ENCODE measurements around the gene SLC35A1. TPM values are rescaled to one million over a fixed set of nuclear protein-coding genes. Genes with fewer than 3 reads are reported as not detected.

SLC35A1 gene
- total and polyA plus RNA-seq, 4 donors: 34.7 to 49.5 (median 46.5) TPM

DNA sequence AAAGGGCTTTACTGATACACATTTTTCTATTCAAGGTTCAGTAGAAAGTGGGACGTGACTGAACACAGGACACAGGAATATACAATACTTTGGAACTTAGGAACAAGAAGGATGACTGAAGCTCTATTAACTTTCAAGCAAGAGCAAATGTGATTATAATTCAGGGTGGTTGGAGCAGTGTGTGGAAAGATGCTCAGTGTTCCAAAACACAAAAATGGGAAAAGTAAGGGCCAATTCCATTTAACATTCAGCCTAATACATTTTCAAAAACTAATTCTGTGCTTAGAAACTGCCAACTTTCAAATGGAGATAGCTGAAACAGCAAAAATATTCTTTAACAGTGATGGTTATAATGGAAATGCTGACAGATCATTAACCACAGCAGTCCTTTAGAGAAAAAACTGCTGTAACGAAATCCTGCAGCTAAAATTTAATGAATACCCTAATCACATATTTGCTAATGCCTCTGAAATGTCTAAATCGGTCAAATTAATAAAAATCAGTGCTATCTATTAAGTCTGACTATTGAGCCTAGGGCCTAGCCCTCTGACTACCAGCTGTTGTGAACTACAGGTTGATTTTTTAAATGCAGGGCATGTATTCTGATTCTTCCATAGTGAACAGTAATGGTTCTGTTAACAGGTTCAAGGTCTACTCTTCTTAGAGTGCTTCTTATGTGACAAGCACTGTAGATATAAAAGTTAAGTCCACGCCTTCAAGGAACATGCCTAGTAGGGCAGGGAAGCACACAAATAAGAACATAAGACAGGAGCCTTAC, 71.1 kb downstream of the SLC35A1 start:
- Histone ChIP-seq H3K9me3 (ENCODE audit: control insufficient read depth, insufficient read depth, low read length) (no peaks in the 10 kb centered on the region), H3K4me3 (ENCODE audit: low read depth, low read length) (no peak overlapping the region), H3K36me3 (ENCODE audit: control insufficient read depth, insufficient read depth, low read length) (peaks cover 13% of the 10 kb centered on the region), H3K4me1 (ENCODE audit: control insufficient read depth, insufficient read depth, low read length) (no peaks in the 10 kb centered on the region), H3K27me3 (ENCODE audit: control insufficient read depth, insufficient read depth, low read length) (no peaks in the 10 kb centered on the region), H3K27ac (ENCODE audit: low read depth, low read length) (no peak overlapping the region)
- peak in 1 of 6 donors; percentile 63 for DNase-seq (ENCODE audit: low read depth in 4 of 6, low spot score in 6 of 6)
- WGBS (ENCODE audit: insufficient coverage): no CpG with 5 or more reads among the region's 4 CpGs

DNA sequence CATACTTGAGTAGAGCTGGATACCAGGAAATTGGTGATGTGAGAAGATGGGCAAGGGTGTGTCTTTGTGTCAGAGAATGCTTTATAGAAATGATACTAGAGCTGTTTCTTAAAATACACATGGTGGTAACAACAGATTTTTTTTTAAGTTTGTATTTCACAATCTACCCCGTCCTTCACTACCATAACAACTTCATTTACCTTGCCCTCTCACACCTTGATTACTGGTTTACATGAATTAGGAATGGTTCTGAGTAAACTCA, 71.6 kb downstream of the SLC35A1 start:
- Histone ChIP-seq H3K4me3 (ENCODE audit: low read depth, low read length) (no peak overlapping the region), H3K27ac (ENCODE audit: low read depth, low read length) (no peak overlapping the region), H3K27me3 (ENCODE audit: control insufficient read depth, insufficient read depth, low read length) (no peaks in the 10 kb centered on the region), H3K36me3 (ENCODE audit: control insufficient read depth, insufficient read depth, low read length) (peaks cover 17% of the 10 kb centered on the region), H3K4me1 (ENCODE audit: control insufficient read depth, insufficient read depth, low read length) (no peaks in the 10 kb centered on the region), H3K9me3 (ENCODE audit: control insufficient read depth, insufficient read depth, low read length) (no peaks in the 10 kb centered on the region)
- no peak for DNase-seq (ENCODE audit: low read depth in 4 of 6, low spot score in 6 of 6)
- no CpG with 5 or more reads among the region's 1 CpG for WGBS (ENCODE audit: insufficient coverage)

DNA sequence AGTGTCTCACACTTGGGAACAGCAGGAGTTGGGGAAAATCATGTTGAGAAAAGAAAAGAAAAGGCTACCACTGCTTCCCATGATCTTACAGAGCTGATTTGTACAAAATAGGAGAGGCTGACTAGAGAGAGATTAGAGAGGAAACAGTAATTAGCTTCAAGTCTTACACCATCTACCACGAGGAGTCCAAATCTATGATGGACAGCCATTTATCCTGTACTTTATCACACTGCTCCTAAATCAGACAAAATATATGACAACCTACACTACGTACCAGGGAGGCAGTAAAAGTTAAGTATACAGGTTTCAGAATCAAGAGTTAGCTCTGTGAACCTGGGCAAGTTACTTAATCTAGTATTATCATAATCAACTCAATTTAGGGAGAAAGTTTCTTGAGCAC, 79.0 kb downstream of the SLC35A1 start:
- H3K27ac ChIP-seq (ENCODE audit: low read depth, low read length): no peak overlapping the region
- no peaks in the 10 kb centered on the region for H3K9me3 ChIP-seq (ENCODE audit: control insufficient read depth, insufficient read depth, low read length)
- no peaks in the 10 kb centered on the region for H3K4me1 ChIP-seq (ENCODE audit: control insufficient read depth, insufficient read depth, low read length)
- H3K36me3 ChIP-seq (ENCODE audit: control insufficient read depth, insufficient read depth, low read length): peaks cover 11% of the 10 kb centered on the region
- no CpG with 5 or more reads among the region's 2 CpGs for WGBS (ENCODE audit: insufficient coverage)
- DNase-seq (ENCODE audit: low read depth in 4 of 6, low spot score in 6 of 6): peak in 1 of 6 donors; percentile 19
- no peak overlapping the region for H3K4me3 ChIP-seq (ENCODE audit: low read depth, low read length)
- no peaks in the 10 kb centered on the region for H3K27me3 ChIP-seq (ENCODE audit: control insufficient read depth, insufficient read depth, low read length)

DNA sequence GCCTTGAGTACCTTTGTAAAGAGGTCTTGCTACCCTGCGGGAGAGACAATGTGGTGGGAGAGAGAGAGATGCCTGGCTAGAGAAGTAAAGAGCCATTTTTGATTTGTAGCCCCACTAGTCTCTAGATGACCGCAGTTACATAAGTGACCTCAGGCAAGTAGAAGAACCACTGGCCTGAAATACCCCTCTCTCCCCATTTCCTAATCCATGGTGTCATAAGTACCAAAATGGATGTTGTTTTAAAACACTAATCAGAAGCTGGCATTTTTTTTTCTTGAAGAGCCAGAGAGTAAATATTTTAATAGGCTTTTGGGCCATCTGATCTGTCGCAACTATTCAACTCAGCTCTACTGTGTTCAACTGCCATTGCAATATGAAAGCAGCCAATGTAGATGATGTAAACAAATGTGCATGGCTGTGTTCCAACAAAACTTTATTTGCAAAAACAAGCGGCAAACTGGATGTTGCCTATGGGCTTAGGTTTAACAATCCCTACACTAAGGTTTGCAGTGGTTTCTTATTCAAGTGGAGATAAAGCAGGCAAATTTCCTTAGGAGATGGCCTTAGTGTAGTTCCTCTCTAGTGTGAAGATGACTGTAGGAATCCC, 80.5 kb downstream of the SLC35A1 start:
- Histone ChIP-seq H3K27me3 (ENCODE audit: control insufficient read depth, insufficient read depth, low read length) (no peaks in the 10 kb centered on the region), H3K4me3 (ENCODE audit: low read depth, low read length) (no peak overlapping the region), H3K36me3 (ENCODE audit: control insufficient read depth, insufficient read depth, low read length) (peaks cover 8% of the 10 kb centered on the region), H3K9me3 (ENCODE audit: control insufficient read depth, insufficient read depth, low read length) (no peaks in the 10 kb centered on the region), H3K27ac (ENCODE audit: low read depth, low read length) (no peak overlapping the region), H3K4me1 (ENCODE audit: control insufficient read depth, insufficient read depth, low read length) (no peaks in the 10 kb centered on the region)
- DNase-seq (ENCODE audit: low read depth in 4 of 6, low spot score in 6 of 6): no peak
- WGBS (ENCODE audit: insufficient coverage): 100% methylated on average over 1 of the region's 4 CpGs

DNA sequence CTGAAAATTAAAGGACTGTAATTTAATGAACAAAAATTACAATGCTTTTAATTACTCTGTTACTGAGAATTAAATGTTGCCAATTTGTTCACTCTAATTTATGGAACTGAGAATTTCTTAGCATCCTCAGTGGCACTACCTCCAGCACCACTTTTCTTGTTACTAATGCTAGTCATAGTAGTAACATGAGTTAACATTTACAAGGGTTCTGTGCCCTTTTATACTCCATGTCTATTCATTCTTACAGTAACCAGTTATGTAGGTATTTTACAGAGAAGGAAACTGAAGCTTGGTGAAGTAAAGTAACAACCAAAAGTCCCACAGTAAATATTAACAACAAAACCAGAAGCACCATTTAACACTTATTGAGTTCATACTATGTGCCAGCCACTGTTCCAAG, 82.7 kb downstream of the SLC35A1 start:
- no peak for DNase-seq (ENCODE audit: low read depth in 4 of 6, low spot score in 6 of 6)
- H3K9me3 ChIP-seq (ENCODE audit: control insufficient read depth, insufficient read depth, low read length): no peaks in the 10 kb centered on the region
- H3K4me1 ChIP-seq (ENCODE audit: control insufficient read depth, insufficient read depth, low read length): no peaks in the 10 kb centered on the region
- peaks cover 4% of the 10 kb centered on the region for H3K36me3 ChIP-seq (ENCODE audit: control insufficient read depth, insufficient read depth, low read length)
- H3K27ac ChIP-seq (ENCODE audit: low read depth, low read length): no peak overlapping the region
- H3K27me3 ChIP-seq (ENCODE audit: control insufficient read depth, insufficient read depth, low read length): no peaks in the 10 kb centered on the region
- H3K4me3 ChIP-seq (ENCODE audit: low read depth, low read length): no peak overlapping the region

DNA sequence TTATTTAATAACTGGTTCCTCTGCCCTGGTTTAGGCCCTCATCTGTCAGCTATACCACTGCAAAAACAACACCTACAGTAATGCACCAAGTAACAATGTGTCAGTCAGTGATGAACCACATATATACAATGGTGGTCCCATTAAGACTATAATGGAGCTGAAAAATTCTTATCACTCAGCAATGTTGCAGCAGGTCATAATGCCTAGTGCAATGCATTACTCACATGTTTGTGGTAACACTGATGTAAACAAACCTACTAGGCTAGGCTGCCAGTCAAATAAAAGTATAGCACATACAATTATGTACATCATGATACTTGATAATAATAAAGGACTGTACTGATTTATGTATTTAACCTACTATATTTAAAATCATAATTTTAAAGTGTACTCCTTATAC, 85.7 kb downstream of the SLC35A1 start:
- no peak overlapping the region for H3K4me3 ChIP-seq (ENCODE audit: low read depth, low read length)
- no peak overlapping the region for H3K27ac ChIP-seq (ENCODE audit: low read depth, low read length)
- H3K4me1 ChIP-seq (ENCODE audit: control insufficient read depth, insufficient read depth, low read length): no peaks in the 10 kb centered on the region
- no peak for DNase-seq (ENCODE audit: low read depth in 4 of 6, low spot score in 6 of 6)
- peaks cover 13% of the 10 kb centered on the region for H3K36me3 ChIP-seq (ENCODE audit: control insufficient read depth, insufficient read depth, low read length)
- no peaks in the 10 kb centered on the region for H3K27me3 ChIP-seq (ENCODE audit: control insufficient read depth, insufficient read depth, low read length)
- H3K9me3 ChIP-seq (ENCODE audit: control insufficient read depth, insufficient read depth, low read length): no peaks in the 10 kb centered on the region

DNA sequence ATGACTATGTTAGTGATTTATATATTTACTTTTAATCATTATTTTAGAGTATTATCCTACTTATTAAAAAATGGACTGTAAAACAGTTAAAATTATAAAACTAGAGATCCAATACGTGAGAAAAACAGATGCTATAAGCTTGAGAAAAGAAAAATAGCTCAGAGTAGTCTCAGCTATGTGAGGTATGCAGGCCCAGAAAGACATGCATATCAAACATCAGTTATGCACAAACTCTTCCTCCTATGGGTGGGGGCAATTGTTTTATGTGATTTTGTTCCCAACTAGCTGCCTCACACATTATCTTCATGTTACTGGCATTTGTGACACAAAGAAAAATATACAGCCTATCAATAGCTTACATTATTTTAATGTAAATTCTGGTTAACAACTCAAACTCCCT, 88.2 kb downstream of the SLC35A1 start:
- no peaks in the 10 kb centered on the region for H3K9me3 ChIP-seq (ENCODE audit: control insufficient read depth, insufficient read depth, low read length)
- peaks cover 11% of the 10 kb centered on the region for H3K36me3 ChIP-seq (ENCODE audit: control insufficient read depth, insufficient read depth, low read length)
- no peak overlapping the region for H3K4me3 ChIP-seq (ENCODE audit: low read depth, low read length)
- no peak overlapping the region for H3K27ac ChIP-seq (ENCODE audit: low read depth, low read length)
- no peak for DNase-seq (ENCODE audit: low read depth in 4 of 6, low spot score in 6 of 6)
- no peaks in the 10 kb centered on the region for H3K4me1 ChIP-seq (ENCODE audit: control insufficient read depth, insufficient read depth, low read length)
- H3K27me3 ChIP-seq (ENCODE audit: control insufficient read depth, insufficient read depth, low read length): no peaks in the 10 kb centered on the region
- no CpG with 5 or more reads among the region's 1 CpG for WGBS (ENCODE audit: insufficient coverage)

Small RNAs within 50 kb of the gene (small RNA-seq; reads per million reads assigned to genes)
- gene AL049697.2 (ENCODE audit: low replicate concordance) (not detected), gene RNU6-444P (ENCODE audit: low replicate concordance) (not detected)

Other genes starting within 250 kb of the SLC35A1 start
- gene SMIM8, start 150.4 kb upstream of the SLC35A1 start, total RNA-seq: 10 to 100 TPM; 16.8 to 31.9 TPM
- gene SMIM8, start 150.4 kb upstream of the SLC35A1 start, polyA plus RNA-seq (ENCODE audit: insufficient read length in 2 of 2): 10 to 100 TPM; 27.0 to 31.5 TPM
- gene GJB7, start 143.7 kb upstream of the SLC35A1 start, total RNA-seq: under 1 TPM in 1 of 2 donors, not detected in 1; 0.39 TPM
- under 1 TPM; 0.14 to 0.20 TPM for gene GJB7, start 143.7 kb upstream of the SLC35A1 start, polyA plus RNA-seq (ENCODE audit: insufficient read length in 2 of 2)
- 1 to 10 TPM; 6.5 to 8.6 TPM for gene C6orf163, start 128.2 kb upstream of the SLC35A1 start, total RNA-seq
- gene C6orf163, start 128.2 kb upstream of the SLC35A1 start, polyA plus RNA-seq (ENCODE audit: insufficient read length in 2 of 2): 1 to 10 TPM; 2.1 to 2.8 TPM
- 10 to 100 TPM in 1 of 2 donors, 1 to 10 TPM in 1; 5.3 to 11.5 TPM for gene CFAP206, start 65.0 kb upstream of the SLC35A1 start, total RNA-seq
- gene CFAP206, start 65.0 kb upstream of the SLC35A1 start, polyA plus RNA-seq (ENCODE audit: insufficient read length in 2 of 2): 1 to 10 TPM; 4.4 to 6.9 TPM
- 10 to 100 TPM; 43.1 to 56.9 TPM for gene RARS2, start 117.0 kb downstream of the SLC35A1 start, total RNA-seq
- gene RARS2, start 117.0 kb downstream of the SLC35A1 start, polyA plus RNA-seq (ENCODE audit: insufficient read length in 2 of 2): 10 to 100 TPM; 53.5 to 54.5 TPM
- 10 to 100 TPM; 43.7 to 56.3 TPM for gene ORC3, start 117.2 kb downstream of the SLC35A1 start, total RNA-seq
- gene ORC3, start 117.2 kb downstream of the SLC35A1 start, polyA plus RNA-seq (ENCODE audit: insufficient read length in 2 of 2): 10 to 100 TPM; 35.8 to 40.0 TPM
- gene AKIRIN2, start 229.3 kb downstream of the SLC35A1 start, total RNA-seq: 10 to 100 TPM; 23.2 to 39.8 TPM
- 100 to 1,000 TPM in 1 of 2 donors, 10 to 100 TPM in 1; 81.8 to 110 TPM for gene AKIRIN2, start 229.3 kb downstream of the SLC35A1 start, polyA plus RNA-seq (ENCODE audit: insufficient read length in 2 of 2)

Data from spinal cord (tissue), 10 donors.